Peyer's patch (tissue), 4 donors: ENCODE data around the gene KCNQ1OT1.

Experiments
- POLR2A ChIP-seq, 2 donors: fragments of 450-650 bp; IDR thresholded peaks; one replicate each; pipeline ENCODE4 v1.5.1; 2017; ENCODE audit warnings: antibody characterized with exemption in 2 of 2, mild to moderate bottlenecking in 2 of 2, moderate library complexity in 2 of 2
- TF ChIP-seq, protein P1 (sequence below), 6 experiments: fragments of 450-650 bp in 4 of 6; fragments of 200-600 bp in 2 of 6; sonication (generic) in 1 of 6; IDR thresholded peaks; one replicate each; pipeline ENCODE4 v1.5.1; 2017 to 2019; ENCODE audit warnings: antibody characterized with exemption in 6 of 6, mild to moderate bottlenecking in 3 of 6, moderate library complexity in 1 of 6

DNA sequence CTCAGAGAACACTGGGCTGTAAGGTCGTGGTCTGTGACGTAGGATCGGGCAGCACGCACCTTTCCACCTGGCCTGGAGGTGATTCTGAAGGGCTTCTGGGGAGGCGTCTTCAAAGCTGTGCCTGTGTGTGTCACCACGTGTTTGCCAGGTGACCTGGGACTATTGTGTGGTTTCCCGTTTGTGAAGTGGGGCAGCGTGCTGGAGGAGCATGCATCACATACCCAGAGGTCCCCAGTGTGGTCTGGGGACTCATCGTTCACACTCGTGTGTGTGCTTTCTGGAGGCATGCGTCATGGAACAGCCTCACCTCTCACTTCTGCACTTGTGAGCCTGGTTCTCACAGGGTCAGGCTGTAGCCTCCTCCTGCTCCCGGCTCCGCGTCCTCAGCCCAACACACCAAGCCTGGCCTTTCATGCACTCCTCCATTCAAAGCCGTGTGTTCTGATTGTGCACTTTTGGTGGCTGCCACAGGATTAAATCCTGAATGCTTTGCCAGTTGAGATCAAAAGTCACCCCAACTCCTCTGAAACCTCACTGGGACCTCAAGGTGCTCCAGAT is 106.3 kb downstream of the KCNQ1OT1 start:
- TF ChIP-seq, protein P1, sequence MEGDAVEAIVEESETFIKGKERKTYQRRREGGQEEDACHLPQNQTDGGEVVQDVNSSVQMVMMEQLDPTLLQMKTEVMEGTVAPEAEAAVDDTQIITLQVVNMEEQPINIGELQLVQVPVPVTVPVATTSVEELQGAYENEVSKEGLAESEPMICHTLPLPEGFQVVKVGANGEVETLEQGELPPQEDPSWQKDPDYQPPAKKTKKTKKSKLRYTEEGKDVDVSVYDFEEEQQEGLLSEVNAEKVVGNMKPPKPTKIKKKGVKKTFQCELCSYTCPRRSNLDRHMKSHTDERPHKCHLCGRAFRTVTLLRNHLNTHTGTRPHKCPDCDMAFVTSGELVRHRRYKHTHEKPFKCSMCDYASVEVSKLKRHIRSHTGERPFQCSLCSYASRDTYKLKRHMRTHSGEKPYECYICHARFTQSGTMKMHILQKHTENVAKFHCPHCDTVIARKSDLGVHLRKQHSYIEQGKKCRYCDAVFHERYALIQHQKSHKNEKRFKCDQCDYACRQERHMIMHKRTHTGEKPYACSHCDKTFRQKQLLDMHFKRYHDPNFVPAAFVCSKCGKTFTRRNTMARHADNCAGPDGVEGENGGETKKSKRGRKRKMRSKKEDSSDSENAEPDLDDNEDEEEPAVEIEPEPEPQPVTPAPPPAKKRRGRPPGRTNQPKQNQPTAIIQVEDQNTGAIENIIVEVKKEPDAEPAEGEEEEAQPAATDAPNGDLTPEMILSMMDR (IDR thresholded peaks at IDR 0.05) = no peak
- no peak for TF ChIP-seq POLR2A (IDR thresholded peaks at IDR 0.05)
